Lower lobe of right lung (tissue), 2 donors: ENCODE measurements around the gene CCDC182. TPM values are rescaled to one million over a fixed set of nuclear protein-coding genes. Genes with fewer than 3 reads are reported as not detected.
A peak's percentile ranks its signal among the peaks of the same experiment; 100 is the strongest.

Source experiments
- ATAC-seq, 2 donors: fragments of 200-7000 bp; cut with Tn5 transposase; one replicate each; pipeline ENCODE4 v1.9.1; 2020 to 2022; ENCODE audit warnings: mild to moderate bottlenecking in 2 of 2, moderate library complexity in 2 of 2
- DNase-seq: peaks from one replicate; pipeline ENCODE4 v3.0.0-alpha.2; 2020
- H3K27ac ChIP-seq: fragments of 200-600 bp; one replicate; pipeline ENCODE4 v1.8.0; 2022
- H3K27me3 ChIP-seq: fragments of 200-600 bp; one replicate; pipeline ENCODE4 v1.8.0; 2022; ENCODE audit warnings: low read depth
- H3K36me3 ChIP-seq: fragments of 200-600 bp; one replicate; pipeline ENCODE4 v1.8.0; 2022; ENCODE audit warnings: mild to moderate bottlenecking
- H3K4me1 ChIP-seq: fragments of 200-600 bp; one replicate; pipeline ENCODE4 v1.8.0; 2022
- H3K4me3 ChIP-seq: fragments of 200-600 bp; one replicate; pipeline ENCODE4 v1.8.0; 2022; ENCODE audit warnings: mild to moderate bottlenecking
- H3K9me3 ChIP-seq: fragments of 200-600 bp; one replicate; pipeline ENCODE4 v1.8.0; 2022
- CTCF ChIP-seq: fragments of 200-600 bp; IDR thresholded peaks from one replicate; pipeline ENCODE4 v1.8.0; 2022; ENCODE audit warnings: antibody characterized with exemption, mild to moderate bottlenecking
- intact Hi-C: fragments of 100-400 bp; cut with DNase I; formaldehyde crosslinking; loops from one replicate; pipeline ENCODE4 v1.11.0; 2022
- total RNA-seq: library from RNA; stranded (reverse); fragmentation: NEBNext Ultra II Directional; extraction: Animal tissue kit (Norgen Biotek cat#: 25700); gene quantifications from one replicate; pipeline ENCODE4 v1.2.1, GENCODE V29; 2021
- donor health status: DM: no; HTN: yes; CAD: no; lungs with severe emphysema.

CCDC182 gene
- total RNA-seq, 1 donor from 2014 or later: not detected

- intact Hi-C loops: no loop called here
- ATAC-seq: no peak
These were observed 22.4 kb downstream of the CCDC182 start for GRCh38 chr17:57722704-57723043.

GRCh38 chr17:57721967-57722703, 23.0 kb downstream of the CCDC182 start:
- ATAC-seq: peak; percentile 35 to 48
- H3K27ac ChIP-seq: no peak overlapping the region
- intact Hi-C loops: no loop called here
- TF ChIP-seq CTCF: no peak
- no peaks in the 10 kb centered on the region for H3K4me1 ChIP-seq
- no peaks in the 10 kb centered on the region for H3K36me3 ChIP-seq
- H3K4me3 ChIP-seq: no peak overlapping the region
- peaks cover 6% of the 10 kb centered on the region for H3K27me3 ChIP-seq
- no peaks in the 10 kb centered on the region for H3K9me3 ChIP-seq
- no peak for DNase-seq

More at GRCh38 chr17:57722704-57723043, 22.4 kb downstream of the CCDC182 start:
- Histone ChIP-seq H3K36me3 (no peaks in the 10 kb centered on the region), H3K4me3 (no peak overlapping the region), H3K27ac (no peak overlapping the region), H3K27me3 (peaks cover 8% of the 10 kb centered on the region), H3K9me3 (no peaks in the 10 kb centered on the region), H3K4me1 (no peaks in the 10 kb centered on the region)
- no peak for TF ChIP-seq CTCF
- DNase-seq: no peak

- intact Hi-C loops: no loop called here
- ATAC-seq: peak in 1 of 2 donors; percentile 19
- Histone ChIP-seq H3K27ac (no peak overlapping the region), H3K9me3 (no peaks in the 10 kb centered on the region), H3K36me3 (no peaks in the 10 kb centered on the region), H3K4me1 (no peaks in the 10 kb centered on the region), H3K27me3 (peaks cover 4% of the 10 kb centered on the region), H3K4me3 (no peak overlapping the region)
- no peak for DNase-seq
- TF ChIP-seq CTCF: no peak
These were observed 24.6 kb downstream of the CCDC182 start for GRCh38 chr17:57720386-57721035.

GRCh38 chr17:57718878-57719277, 26.2 kb downstream of the CCDC182 start:
- DNase-seq (no peak), ATAC-seq (no peak)
- H3K27me3 ChIP-seq: peaks cover 7% of the 10 kb centered on the region
- H3K9me3 ChIP-seq: no peaks in the 10 kb centered on the region
- intact Hi-C loops: no loop called here
- no peaks in the 10 kb centered on the region for H3K36me3 ChIP-seq
- no peak overlapping the region for H3K4me3 ChIP-seq
- no peak overlapping the region for H3K27ac ChIP-seq
- TF ChIP-seq CTCF: no peak
- no peaks in the 10 kb centered on the region for H3K4me1 ChIP-seq

- Histone ChIP-seq H3K36me3 (no peaks in the 10 kb centered on the region), H3K27me3 (peaks cover 7% of the 10 kb centered on the region), H3K9me3 (no peaks in the 10 kb centered on the region), H3K4me1 (no peaks in the 10 kb centered on the region), H3K27ac (no peak overlapping the region), H3K4me3 (no peak overlapping the region)
- TF ChIP-seq CTCF: no peak
- no peak for DNase-seq
- ATAC-seq: no peak
- intact Hi-C loops: no loop called here
These were observed 29.1 kb downstream of the CCDC182 start for GRCh38 chr17:57715981-57716380.
